ENCODE measurements around the gene LDLRAD4.

LDLRAD4 gene

GRCh38 chr18:13280070-13280795, 61.7 kb downstream of the LDLRAD4 start:
- H3K9ac ChIP-seq (ENCODE audit: low read length), result no peak overlapping the region
- no peaks in the 10 kb centered on the region for H3K9me3 ChIP-seq (ENCODE audit: control insufficient read depth, insufficient read depth, low read depth, low read length)
- H3K36me3 ChIP-seq (ENCODE audit: control insufficient read depth, insufficient read depth, low read length), result no peaks in the 10 kb centered on the region
- H3K4me3 ChIP-seq (ENCODE audit: low read depth, low read length), result no peak overlapping the region
- peaks cover 17% of the 10 kb centered on the region; the same call in 1 of the 2 replicates for H3K4me1 ChIP-seq (ENCODE audit: control insufficient read depth, insufficient read depth, low read length)
- H3K27me3 ChIP-seq (ENCODE audit: control insufficient read depth, insufficient read depth, low read length), result no peaks in the 10 kb centered on the region
- no peak overlapping the region for H3K27ac ChIP-seq (ENCODE audit: low read depth, low read length)

GRCh38 chr18:13281406-13281805, 62.8 kb downstream of the LDLRAD4 start:
- Histone ChIP-seq H3K9me3 (ENCODE audit: control insufficient read depth, insufficient read depth, low read depth, low read length) (no peaks in the 10 kb centered on the region), H3K27me3 (ENCODE audit: control insufficient read depth, insufficient read depth, low read length) (no peaks in the 10 kb centered on the region), H3K27ac (ENCODE audit: low read depth, low read length) (no peak overlapping the region), H3K36me3 (ENCODE audit: control insufficient read depth, insufficient read depth, low read length) (no peaks in the 10 kb centered on the region), H3K9ac (ENCODE audit: low read length) (no peak overlapping the region), H3K4me3 (ENCODE audit: low read depth, low read length) (no peak overlapping the region), H3K4me1 (ENCODE audit: control insufficient read depth, insufficient read depth, low read length) (peaks cover 17% of the 10 kb centered on the region; the same call in 1 of the 2 replicates)

GRCh38 chr18:13283746-13284145, 65.2 kb downstream of the LDLRAD4 start:
- H3K27me3 ChIP-seq (ENCODE audit: control insufficient read depth, insufficient read depth, low read length), result no peaks in the 10 kb centered on the region
- no peak overlapping the region for H3K27ac ChIP-seq (ENCODE audit: low read depth, low read length)
- no peaks in the 10 kb centered on the region for H3K36me3 ChIP-seq (ENCODE audit: control insufficient read depth, insufficient read depth, low read length)
- H3K9ac ChIP-seq (ENCODE audit: low read length), result no peak overlapping the region
- peaks cover 13% of the 10 kb centered on the region; the same call in 1 of the 2 replicates for H3K4me1 ChIP-seq (ENCODE audit: control insufficient read depth, insufficient read depth, low read length)
- no peak overlapping the region for H3K4me3 ChIP-seq (ENCODE audit: low read depth, low read length)
- H3K9me3 ChIP-seq (ENCODE audit: control insufficient read depth, insufficient read depth, low read depth, low read length), result no peaks in the 10 kb centered on the region

GRCh38 chr18:13284330-13285027, 65.9 kb downstream of the LDLRAD4 start:
- peaks cover 13% of the 10 kb centered on the region; the same call in 1 of the 2 replicates for H3K4me1 ChIP-seq (ENCODE audit: control insufficient read depth, insufficient read depth, low read length)
- H3K36me3 ChIP-seq (ENCODE audit: control insufficient read depth, insufficient read depth, low read length), result no peaks in the 10 kb centered on the region
- H3K27ac ChIP-seq (ENCODE audit: low read depth, low read length), result no peak overlapping the region
- H3K4me3 ChIP-seq (ENCODE audit: low read depth, low read length), result no peak overlapping the region
- H3K9me3 ChIP-seq (ENCODE audit: control insufficient read depth, insufficient read depth, low read depth, low read length), result no peaks in the 10 kb centered on the region
- no peak overlapping the region for H3K9ac ChIP-seq (ENCODE audit: low read length)
- H3K27me3 ChIP-seq (ENCODE audit: control insufficient read depth, insufficient read depth, low read length), result no peaks in the 10 kb centered on the region

- no peak overlapping the region for H3K27ac ChIP-seq (ENCODE audit: low read depth, low read length)
- H3K36me3 ChIP-seq (ENCODE audit: control insufficient read depth, insufficient read depth, low read length), result no peaks in the 10 kb centered on the region
- H3K9me3 ChIP-seq (ENCODE audit: control insufficient read depth, insufficient read depth, low read depth, low read length), result no peaks in the 10 kb centered on the region
- no peak overlapping the region for H3K9ac ChIP-seq (ENCODE audit: low read length)
- no peaks in the 10 kb centered on the region for H3K4me1 ChIP-seq (ENCODE audit: control insufficient read depth, insufficient read depth, low read length)
- no peak overlapping the region for H3K4me3 ChIP-seq (ENCODE audit: low read depth, low read length)
- no peaks in the 10 kb centered on the region for H3K27me3 ChIP-seq (ENCODE audit: control insufficient read depth, insufficient read depth, low read length)
Measured at GRCh38 chr18:13285874-13286273, 67.3 kb downstream of the LDLRAD4 start.

- H3K9ac ChIP-seq (ENCODE audit: low read length), result no peak overlapping the region
Measured at GRCh38 chr18:13286456-13287125, 68.0 kb downstream of the LDLRAD4 start.

GRCh38 chr18:13287372-13287771, 68.8 kb downstream of the LDLRAD4 start:
- Histone ChIP-seq H3K9ac (ENCODE audit: low read length) (no peak overlapping the region), H3K27me3 (ENCODE audit: control insufficient read depth, insufficient read depth, low read length) (no peaks in the 10 kb centered on the region), H3K36me3 (ENCODE audit: control insufficient read depth, insufficient read depth, low read length) (no peaks in the 10 kb centered on the region), H3K4me3 (ENCODE audit: low read depth, low read length) (no peak overlapping the region), H3K9me3 (ENCODE audit: control insufficient read depth, insufficient read depth, low read depth, low read length) (no peaks in the 10 kb centered on the region), H3K4me1 (ENCODE audit: control insufficient read depth, insufficient read depth, low read length) (no peaks in the 10 kb centered on the region), H3K27ac (ENCODE audit: low read depth, low read length) (no peak overlapping the region)

More at GRCh38 chr18:13286456-13287125, 68.0 kb downstream of the LDLRAD4 start:
- H3K4me1 ChIP-seq (ENCODE audit: control insufficient read depth, insufficient read depth, low read length), result no peaks in the 10 kb centered on the region
- H3K4me3 ChIP-seq (ENCODE audit: low read depth, low read length), result no peak overlapping the region
- H3K36me3 ChIP-seq (ENCODE audit: control insufficient read depth, insufficient read depth, low read length), result no peaks in the 10 kb centered on the region
- no peak overlapping the region for H3K27ac ChIP-seq (ENCODE audit: low read depth, low read length)
- no peaks in the 10 kb centered on the region for H3K9me3 ChIP-seq (ENCODE audit: control insufficient read depth, insufficient read depth, low read depth, low read length)
- H3K27me3 ChIP-seq (ENCODE audit: control insufficient read depth, insufficient read depth, low read length), result no peaks in the 10 kb centered on the region

- H3K4me1 ChIP-seq (ENCODE audit: control insufficient read depth, insufficient read depth, low read length), result peaks cover 7% of the 10 kb centered on the region; the same call in 1 of the 2 replicates
- H3K9me3 ChIP-seq (ENCODE audit: control insufficient read depth, insufficient read depth, low read depth, low read length), result no peaks in the 10 kb centered on the region
- no peak overlapping the region for H3K4me3 ChIP-seq (ENCODE audit: low read depth, low read length)
- no peak overlapping the region for H3K9ac ChIP-seq (ENCODE audit: low read length)
- no peaks in the 10 kb centered on the region for H3K27me3 ChIP-seq (ENCODE audit: control insufficient read depth, insufficient read depth, low read length)
- no peaks in the 10 kb centered on the region for H3K36me3 ChIP-seq (ENCODE audit: control insufficient read depth, insufficient read depth, low read length)
- no peak overlapping the region for H3K27ac ChIP-seq (ENCODE audit: low read depth, low read length)
Measured at GRCh38 chr18:13288509-13289133, 70.1 kb downstream of the LDLRAD4 start.

- Histone ChIP-seq H3K27me3 (ENCODE audit: control insufficient read depth, insufficient read depth, low read length) (no peaks in the 10 kb centered on the region), H3K4me3 (ENCODE audit: low read depth, low read length) (no peak overlapping the region), H3K36me3 (ENCODE audit: control insufficient read depth, insufficient read depth, low read length) (no peaks in the 10 kb centered on the region), H3K9ac (ENCODE audit: low read length) (no peak overlapping the region), H3K9me3 (ENCODE audit: control insufficient read depth, insufficient read depth, low read depth, low read length) (no peaks in the 10 kb centered on the region), H3K4me1 (ENCODE audit: control insufficient read depth, insufficient read depth, low read length) (peaks cover 7% of the 10 kb centered on the region; the same call in 1 of the 2 replicates), H3K27ac (ENCODE audit: low read depth, low read length) (no peak overlapping the region)
Measured at GRCh38 chr18:13289481-13290205, 71.1 kb downstream of the LDLRAD4 start.

- Histone ChIP-seq H3K9ac (ENCODE audit: low read length) (no peak overlapping the region), H3K27me3 (ENCODE audit: control insufficient read depth, insufficient read depth, low read length) (no peaks in the 10 kb centered on the region), H3K9me3 (ENCODE audit: control insufficient read depth, insufficient read depth, low read depth, low read length) (no peaks in the 10 kb centered on the region), H3K36me3 (ENCODE audit: control insufficient read depth, insufficient read depth, low read length) (no peaks in the 10 kb centered on the region), H3K4me1 (ENCODE audit: control insufficient read depth, insufficient read depth, low read length) (peaks cover 7% of the 10 kb centered on the region; the same call in 1 of the 2 replicates), H3K27ac (ENCODE audit: low read depth, low read length) (no peak overlapping the region), H3K4me3 (ENCODE audit: low read depth, low read length) (no peak overlapping the region)
Measured at GRCh38 chr18:13290856-13291271, 72.3 kb downstream of the LDLRAD4 start.

Data from HUES6 (cell line).